ENCODE data around the gene ENTPD1.
"Not testable (repeated sequence)": the region's sequence is repeated elsewhere in the genome, so short reads cannot be mapped to it uniquely, and the experiment has no call there.

DNA sequence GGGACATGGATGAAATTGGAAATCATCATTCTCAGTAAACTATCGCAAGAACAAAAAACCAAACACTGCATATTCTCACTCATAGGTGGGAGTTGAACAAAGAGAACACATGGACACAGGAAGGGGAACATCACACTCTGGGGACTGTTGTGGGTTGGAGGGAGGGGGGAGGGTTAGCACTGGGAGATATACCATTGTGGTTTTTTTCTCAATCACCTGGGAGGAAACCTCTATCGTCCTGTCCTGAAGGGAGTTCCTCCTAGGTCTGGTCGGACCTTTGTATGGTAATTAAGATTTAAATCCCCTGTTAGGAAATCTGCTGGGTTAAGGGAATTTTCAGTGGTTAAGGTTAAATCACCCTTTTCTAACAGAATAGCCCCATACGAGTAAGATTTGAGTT lies 33.5 kb upstream of the ENTPD1 start:
- TF ChIP-seq, protein P1, sequence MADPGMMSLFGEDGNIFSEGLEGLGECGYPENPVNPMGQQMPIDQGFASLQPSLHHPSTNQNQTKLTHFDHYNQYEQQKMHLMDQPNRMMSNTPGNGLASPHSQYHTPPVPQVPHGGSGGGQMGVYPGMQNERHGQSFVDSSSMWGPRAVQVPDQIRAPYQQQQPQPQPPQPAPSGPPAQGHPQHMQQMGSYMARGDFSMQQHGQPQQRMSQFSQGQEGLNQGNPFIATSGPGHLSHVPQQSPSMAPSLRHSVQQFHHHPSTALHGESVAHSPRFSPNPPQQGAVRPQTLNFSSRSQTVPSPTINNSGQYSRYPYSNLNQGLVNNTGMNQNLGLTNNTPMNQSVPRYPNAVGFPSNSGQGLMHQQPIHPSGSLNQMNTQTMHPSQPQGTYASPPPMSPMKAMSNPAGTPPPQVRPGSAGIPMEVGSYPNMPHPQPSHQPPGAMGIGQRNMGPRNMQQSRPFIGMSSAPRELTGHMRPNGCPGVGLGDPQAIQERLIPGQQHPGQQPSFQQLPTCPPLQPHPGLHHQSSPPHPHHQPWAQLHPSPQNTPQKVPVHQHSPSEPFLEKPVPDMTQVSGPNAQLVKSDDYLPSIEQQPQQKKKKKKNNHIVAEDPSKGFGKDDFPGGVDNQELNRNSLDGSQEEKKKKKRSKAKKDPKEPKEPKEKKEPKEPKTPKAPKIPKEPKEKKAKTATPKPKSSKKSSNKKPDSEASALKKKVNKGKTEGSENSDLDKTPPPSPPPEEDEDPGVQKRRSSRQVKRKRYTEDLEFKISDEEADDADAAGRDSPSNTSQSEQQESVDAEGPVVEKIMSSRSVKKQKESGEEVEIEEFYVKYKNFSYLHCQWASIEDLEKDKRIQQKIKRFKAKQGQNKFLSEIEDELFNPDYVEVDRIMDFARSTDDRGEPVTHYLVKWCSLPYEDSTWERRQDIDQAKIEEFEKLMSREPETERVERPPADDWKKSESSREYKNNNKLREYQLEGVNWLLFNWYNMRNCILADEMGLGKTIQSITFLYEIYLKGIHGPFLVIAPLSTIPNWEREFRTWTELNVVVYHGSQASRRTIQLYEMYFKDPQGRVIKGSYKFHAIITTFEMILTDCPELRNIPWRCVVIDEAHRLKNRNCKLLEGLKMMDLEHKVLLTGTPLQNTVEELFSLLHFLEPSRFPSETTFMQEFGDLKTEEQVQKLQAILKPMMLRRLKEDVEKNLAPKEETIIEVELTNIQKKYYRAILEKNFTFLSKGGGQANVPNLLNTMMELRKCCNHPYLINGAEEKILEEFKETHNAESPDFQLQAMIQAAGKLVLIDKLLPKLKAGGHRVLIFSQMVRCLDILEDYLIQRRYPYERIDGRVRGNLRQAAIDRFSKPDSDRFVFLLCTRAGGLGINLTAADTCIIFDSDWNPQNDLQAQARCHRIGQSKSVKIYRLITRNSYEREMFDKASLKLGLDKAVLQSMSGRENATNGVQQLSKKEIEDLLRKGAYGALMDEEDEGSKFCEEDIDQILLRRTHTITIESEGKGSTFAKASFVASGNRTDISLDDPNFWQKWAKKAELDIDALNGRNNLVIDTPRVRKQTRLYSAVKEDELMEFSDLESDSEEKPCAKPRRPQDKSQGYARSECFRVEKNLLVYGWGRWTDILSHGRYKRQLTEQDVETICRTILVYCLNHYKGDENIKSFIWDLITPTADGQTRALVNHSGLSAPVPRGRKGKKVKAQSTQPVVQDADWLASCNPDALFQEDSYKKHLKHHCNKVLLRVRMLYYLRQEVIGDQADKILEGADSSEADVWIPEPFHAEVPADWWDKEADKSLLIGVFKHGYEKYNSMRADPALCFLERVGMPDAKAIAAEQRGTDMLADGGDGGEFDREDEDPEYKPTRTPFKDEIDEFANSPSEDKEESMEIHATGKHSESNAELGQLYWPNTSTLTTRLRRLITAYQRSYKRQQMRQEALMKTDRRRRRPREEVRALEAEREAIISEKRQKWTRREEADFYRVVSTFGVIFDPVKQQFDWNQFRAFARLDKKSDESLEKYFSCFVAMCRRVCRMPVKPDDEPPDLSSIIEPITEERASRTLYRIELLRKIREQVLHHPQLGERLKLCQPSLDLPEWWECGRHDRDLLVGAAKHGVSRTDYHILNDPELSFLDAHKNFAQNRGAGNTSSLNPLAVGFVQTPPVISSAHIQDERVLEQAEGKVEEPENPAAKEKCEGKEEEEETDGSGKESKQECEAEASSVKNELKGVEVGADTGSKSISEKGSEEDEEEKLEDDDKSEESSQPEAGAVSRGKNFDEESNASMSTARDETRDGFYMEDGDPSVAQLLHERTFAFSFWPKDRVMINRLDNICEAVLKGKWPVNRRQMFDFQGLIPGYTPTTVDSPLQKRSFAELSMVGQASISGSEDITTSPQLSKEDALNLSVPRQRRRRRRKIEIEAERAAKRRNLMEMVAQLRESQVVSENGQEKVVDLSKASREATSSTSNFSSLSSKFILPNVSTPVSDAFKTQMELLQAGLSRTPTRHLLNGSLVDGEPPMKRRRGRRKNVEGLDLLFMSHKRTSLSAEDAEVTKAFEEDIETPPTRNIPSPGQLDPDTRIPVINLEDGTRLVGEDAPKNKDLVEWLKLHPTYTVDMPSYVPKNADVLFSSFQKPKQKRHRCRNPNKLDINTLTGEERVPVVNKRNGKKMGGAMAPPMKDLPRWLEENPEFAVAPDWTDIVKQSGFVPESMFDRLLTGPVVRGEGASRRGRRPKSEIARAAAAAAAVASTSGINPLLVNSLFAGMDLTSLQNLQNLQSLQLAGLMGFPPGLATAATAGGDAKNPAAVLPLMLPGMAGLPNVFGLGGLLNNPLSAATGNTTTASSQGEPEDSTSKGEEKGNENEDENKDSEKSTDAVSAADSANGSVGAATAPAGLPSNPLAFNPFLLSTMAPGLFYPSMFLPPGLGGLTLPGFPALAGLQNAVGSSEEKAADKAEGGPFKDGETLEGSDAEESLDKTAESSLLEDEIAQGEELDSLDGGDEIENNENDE (IDR thresholded peaks at IDR 0.05; ENCODE audit: low read depth, low read length) = not testable (repeated sequence)
- not testable (repeated sequence) for TF ChIP-seq KLF13 (tag; IDR thresholded peaks at IDR 0.05; ENCODE audit: borderline replicate concordance, low read depth); SIN3A (IDR thresholded peaks at IDR 0.05; ENCODE audit: borderline replicate concordance in 2 of 2, control insufficient read depth in 1 of 2, low read depth in 2 of 2, low read length in 2 of 2); SMARCA5 (IDR thresholded peaks at IDR 0.05); ZC3H11A (IDR thresholded peaks at IDR 0.05; ENCODE audit: low read depth, low read length); MIER1 (IDR thresholded peaks at IDR 0.05; ENCODE audit: low read depth); MXI1 (IDR thresholded peaks at IDR 0.05; ENCODE audit: low read depth, low read length); ZNF23 (CRISPR knock-in tag; IDR thresholded peaks at IDR 0.05)
- TF ChIP-seq, protein P2, sequence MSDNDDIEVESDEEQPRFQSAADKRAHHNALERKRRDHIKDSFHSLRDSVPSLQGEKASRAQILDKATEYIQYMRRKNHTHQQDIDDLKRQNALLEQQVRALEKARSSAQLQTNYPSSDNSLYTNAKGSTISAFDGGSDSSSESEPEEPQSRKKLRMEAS (CRISPR knock-in tag; IDR thresholded peaks at IDR 0.05) = not testable (repeated sequence)
- TF ChIP-seq, protein P3, sequence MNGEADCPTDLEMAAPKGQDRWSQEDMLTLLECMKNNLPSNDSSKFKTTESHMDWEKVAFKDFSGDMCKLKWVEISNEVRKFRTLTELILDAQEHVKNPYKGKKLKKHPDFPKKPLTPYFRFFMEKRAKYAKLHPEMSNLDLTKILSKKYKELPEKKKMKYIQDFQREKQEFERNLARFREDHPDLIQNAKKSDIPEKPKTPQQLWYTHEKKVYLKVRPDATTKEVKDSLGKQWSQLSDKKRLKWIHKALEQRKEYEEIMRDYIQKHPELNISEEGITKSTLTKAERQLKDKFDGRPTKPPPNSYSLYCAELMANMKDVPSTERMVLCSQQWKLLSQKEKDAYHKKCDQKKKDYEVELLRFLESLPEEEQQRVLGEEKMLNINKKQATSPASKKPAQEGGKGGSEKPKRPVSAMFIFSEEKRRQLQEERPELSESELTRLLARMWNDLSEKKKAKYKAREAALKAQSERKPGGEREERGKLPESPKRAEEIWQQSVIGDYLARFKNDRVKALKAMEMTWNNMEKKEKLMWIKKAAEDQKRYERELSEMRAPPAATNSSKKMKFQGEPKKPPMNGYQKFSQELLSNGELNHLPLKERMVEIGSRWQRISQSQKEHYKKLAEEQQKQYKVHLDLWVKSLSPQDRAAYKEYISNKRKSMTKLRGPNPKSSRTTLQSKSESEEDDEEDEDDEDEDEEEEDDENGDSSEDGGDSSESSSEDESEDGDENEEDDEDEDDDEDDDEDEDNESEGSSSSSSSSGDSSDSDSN (IDR thresholded peaks at IDR 0.05; ENCODE audit: borderline replicate concordance in 1 of 2, low read depth in 2 of 2, low read length in 2 of 2) = not testable (repeated sequence)
- TF ChIP-seq, protein P4, sequence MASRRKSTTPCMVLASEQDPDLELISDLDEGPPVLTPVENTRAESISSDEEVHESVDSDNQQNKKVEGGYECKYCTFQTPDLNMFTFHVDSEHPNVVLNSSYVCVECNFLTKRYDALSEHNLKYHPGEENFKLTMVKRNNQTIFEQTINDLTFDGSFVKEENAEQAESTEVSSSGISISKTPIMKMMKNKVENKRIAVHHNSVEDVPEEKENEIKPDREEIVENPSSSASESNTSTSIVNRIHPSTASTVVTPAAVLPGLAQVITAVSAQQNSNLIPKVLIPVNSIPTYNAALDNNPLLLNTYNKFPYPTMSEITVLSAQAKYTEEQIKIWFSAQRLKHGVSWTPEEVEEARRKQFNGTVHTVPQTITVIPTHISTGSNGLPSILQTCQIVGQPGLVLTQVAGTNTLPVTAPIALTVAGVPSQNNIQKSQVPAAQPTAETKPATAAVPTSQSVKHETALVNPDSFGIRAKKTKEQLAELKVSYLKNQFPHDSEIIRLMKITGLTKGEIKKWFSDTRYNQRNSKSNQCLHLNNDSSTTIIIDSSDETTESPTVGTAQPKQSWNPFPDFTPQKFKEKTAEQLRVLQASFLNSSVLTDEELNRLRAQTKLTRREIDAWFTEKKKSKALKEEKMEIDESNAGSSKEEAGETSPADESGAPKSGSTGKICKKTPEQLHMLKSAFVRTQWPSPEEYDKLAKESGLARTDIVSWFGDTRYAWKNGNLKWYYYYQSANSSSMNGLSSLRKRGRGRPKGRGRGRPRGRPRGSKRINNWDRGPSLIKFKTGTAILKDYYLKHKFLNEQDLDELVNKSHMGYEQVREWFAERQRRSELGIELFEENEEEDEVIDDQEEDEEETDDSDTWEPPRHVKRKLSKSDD (conservative IDR thresholded peaks at IDR 0.05; ENCODE audit: low read length) = not testable (repeated sequence)
- TF ChIP-seq, protein P5, sequence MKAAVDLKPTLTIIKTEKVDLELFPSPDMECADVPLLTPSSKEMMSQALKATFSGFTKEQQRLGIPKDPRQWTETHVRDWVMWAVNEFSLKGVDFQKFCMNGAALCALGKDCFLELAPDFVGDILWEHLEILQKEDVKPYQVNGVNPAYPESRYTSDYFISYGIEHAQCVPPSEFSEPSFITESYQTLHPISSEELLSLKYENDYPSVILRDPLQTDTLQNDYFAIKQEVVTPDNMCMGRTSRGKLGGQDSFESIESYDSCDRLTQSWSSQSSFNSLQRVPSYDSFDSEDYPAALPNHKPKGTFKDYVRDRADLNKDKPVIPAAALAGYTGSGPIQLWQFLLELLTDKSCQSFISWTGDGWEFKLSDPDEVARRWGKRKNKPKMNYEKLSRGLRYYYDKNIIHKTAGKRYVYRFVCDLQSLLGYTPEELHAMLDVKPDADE (conservative IDR thresholded peaks at IDR 0.05; ENCODE audit: control insufficient read depth, low read depth, low read length) = not testable (repeated sequence)

Data from K562 (cell line).